ENCODE data around the gene CAV2.
"Not testable (repeated sequence)": the region's sequence is repeated elsewhere in the genome, so short reads cannot be mapped to it uniquely, and the experiment has no call there.

CAV2 gene, protein sequence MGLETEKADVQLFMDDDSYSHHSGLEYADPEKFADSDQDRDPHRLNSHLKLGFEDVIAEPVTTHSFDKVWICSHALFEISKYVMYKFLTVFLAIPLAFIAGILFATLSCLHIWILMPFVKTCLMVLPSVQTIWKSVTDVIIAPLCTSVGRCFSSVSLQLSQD

GRCh38 chr7:116499168-116500077 lies at the start of gene CAV2:
CAV2 (plus strand) TSS chr7:116499738; CDS start chr7:116499782, 44 bp downstream.
- DNase-seq (ENCODE audit: low read depth): no peak

DNA sequence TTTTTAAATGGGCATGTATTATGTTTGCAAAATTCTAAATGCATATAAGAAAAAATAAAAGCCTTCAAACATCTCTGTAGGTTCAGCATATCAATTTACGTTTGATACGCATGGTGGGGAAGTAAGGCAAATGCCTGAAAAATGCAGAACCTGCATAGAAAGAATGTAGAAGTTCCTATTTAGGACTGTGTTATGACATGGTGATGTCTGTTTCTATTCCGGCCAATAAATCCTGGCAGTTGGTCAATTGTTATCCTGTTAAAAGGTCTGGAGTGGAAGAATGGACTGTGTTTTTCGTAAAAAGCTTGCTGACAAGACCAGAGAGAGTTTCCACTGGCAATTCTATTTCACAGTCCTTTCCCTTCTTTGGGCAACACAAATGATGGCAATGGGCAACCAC lies 49.6 kb upstream of the CAV2 start:
- no peak for DNase-seq (ENCODE audit: low read depth)

DNA sequence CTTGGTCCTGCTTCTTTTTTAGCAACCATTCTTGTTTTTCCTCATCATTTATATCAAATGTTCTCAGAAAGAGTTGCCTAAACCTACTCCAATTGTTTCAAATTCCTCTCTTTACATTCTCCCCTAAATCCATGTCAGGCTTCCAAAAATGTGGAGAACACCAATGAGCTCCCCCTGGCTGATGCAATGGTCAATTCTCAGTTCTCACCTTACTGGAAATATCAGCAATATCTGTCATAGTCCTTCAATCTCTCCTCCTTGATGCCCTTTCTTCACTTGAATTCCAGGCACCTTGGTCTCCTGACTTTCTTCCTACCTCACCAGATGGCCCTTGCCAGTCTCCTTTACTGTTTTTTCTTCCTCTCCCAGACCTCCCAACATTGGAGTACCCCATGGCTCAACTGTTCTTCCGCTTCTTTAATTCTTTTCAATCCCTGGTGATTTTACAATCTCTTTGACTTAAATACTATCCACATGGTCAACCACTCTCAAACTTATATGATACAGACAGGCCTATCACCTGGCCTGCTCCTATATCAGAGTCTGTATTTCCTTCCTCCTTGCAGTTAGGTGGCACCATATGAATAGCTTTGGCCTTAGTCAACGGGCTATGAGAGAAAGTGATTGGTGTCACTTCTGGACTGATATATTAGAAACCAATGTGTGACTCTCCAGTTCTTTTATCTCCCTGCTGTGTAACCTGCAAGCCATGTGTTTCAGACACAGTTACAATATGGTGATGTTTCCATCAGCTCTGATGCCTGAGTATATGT lies 47.4 kb upstream of the CAV2 start:
- no peak for DNase-seq (ENCODE audit: low read depth)

DNA sequence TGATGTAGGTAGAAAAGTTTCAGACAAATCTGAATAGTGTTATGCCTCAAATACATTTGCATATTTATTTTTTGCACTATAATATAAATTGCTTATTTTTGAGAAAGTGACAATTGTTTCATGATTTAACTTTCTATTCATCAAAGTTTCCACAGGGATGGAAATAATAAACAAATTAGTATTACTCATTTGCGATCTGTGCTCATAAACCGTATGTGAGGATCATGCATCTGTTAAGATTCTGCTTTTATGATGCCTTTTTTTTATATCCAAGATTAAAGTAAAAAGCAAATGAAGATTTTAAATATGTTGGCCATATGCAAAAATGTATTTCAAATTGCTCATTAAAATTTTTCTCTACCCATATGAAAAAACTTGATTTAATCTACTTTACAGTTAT lies 45.2 kb upstream of the CAV2 start:
- no peak for DNase-seq (ENCODE audit: low read depth)

DNA sequence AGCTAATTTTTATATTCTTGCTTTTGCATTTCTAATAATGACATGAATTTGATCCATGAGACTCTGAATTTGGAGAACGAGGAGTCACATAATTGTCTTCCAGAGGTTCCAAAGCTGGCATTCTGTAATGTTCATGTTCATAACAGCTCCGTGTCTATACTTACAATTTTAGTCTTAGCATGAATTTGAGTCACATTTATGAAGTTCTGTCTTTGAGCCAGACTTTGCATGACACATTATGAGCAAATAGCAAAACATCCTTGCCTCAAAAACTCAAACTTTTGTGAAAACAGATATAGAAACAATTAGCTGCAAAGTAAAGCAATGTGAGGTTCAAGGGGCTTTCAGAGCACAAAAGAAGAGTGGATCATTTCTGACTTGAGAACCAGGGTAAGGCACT lies 44.5 kb upstream of the CAV2 start:
- no peak for DNase-seq (ENCODE audit: low read depth)

DNA sequence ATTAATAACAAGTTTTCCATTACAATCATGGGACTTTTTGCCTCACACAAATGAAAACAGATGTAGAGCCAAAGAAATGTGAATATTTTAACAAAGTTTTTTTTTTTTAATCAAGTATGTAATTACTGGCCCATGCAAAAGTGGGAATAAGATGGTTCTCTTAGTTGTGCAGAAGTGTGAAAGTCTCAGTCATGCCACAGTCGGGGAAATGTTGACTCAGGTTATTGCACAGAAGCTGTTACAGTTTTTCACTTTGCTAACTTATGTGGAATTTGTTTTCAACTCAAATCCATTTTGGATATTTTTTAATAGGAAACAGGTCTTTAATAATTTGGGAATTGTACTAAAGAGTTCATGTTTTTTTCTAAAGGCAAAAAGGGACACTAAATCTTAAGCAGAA lies 44.0 kb upstream of the CAV2 start:
- DNase-seq (ENCODE audit: low read depth): no peak

GRCh38 chr7:116461500-116461899 lies 38.0 kb upstream of the CAV2 start:
- DNase-seq (ENCODE audit: low read depth): no peak

DNA sequence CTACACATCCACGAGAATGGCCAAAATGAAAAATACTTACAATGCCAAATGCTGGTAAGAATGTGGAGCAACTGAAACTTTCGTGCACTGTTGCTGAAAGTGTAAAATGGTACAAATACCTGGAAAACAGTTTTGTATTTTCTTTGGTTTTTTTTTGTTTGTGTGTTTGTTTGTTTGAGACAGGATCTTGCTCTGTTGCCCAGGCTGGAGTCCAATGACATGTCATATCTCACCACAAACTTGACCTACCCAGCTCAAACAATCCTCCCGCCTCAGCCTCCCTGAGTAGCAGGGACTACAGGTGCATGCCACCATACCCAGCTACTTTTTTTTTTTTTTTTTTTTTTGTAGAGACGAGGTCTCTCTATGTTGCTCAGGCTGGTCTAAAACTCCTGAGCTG lies 35.6 kb upstream of the CAV2 start:
- DNase-seq (ENCODE audit: low read depth): no peak

DNA sequence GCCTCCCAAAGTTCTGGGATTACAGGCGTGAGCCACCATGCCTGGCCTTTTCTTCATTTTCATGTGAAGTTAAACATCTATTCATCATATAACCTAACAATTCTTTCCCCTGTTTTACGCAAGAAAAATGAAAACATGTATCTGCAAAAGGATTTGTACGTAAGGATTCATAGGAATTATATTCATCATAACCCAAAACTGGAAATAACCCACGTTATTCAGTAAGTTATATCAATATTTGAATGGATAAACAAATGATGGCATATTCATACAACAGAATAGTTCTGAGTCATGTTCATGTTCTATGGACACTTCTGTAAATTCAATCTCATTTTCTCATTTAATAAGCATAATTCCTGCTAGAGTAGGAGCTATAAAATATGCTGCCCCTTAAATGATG lies 35.2 kb upstream of the CAV2 start:
- no peak for DNase-seq (ENCODE audit: low read depth)

DNA sequence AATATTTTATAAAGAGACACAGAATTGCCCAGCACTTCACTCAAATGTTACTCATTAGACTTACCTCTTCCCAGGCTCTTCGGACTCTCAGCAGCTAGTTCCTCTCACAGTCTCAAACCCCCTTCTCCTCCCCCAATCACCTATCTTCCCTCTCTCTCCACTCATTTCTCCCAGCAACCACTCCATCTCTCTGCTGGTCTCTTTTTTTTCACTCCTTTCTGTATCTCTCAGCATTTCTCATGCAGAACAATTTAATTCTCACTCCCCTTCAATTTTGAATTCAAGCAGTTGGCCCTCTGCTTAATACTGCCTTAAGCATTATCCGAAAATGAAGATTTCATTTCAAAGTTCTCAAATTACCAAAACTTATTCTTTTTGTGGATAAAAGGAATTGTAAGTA lies 34.4 kb upstream of the CAV2 start:
- DNase-seq (ENCODE audit: low read depth): no peak

- DNase-seq (ENCODE audit: low read depth): no peak
Measured at GRCh38 chr7:116468534-116468933, 31.0 kb upstream of the CAV2 start.

DNA sequence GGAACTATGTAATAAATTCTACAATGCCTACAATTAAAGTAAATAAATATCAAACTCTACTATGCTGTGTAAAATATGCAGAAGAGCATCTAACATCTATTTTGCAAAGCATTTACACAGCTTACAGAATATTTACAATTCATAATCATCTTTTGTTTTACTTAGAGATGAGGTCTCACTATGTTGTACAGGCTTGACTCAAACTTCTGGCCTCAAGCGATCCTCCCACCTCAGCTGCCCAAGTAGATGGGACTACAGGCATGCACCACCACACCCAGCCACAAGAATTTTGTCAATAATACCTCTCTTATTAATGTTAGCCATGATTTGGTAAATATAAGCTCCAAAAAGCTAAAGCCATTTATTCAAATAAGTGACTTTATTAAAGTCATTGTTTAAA lies 21.9 kb upstream of the CAV2 start:
- DNase-seq (ENCODE audit: low read depth): no peak

DNA sequence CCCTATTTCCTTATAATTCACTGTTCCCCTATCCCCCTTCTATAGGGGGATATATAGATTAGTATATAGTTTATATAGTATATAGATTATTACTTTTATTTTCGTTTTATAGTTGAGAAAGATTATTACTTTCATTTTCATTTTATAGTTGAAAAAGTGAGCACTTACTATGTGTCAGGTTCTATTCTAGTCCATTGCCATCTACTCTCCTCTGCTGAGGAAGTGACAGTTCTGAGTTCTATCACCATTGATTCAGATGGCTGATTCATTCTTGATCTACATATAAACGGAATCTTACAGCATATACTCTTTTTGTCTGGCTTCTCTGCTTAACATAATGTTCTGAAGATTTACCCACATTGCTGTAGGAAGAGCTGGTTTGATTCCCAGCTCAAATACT lies 20.7 kb upstream of the CAV2 start:
- no peak for DNase-seq (ENCODE audit: low read depth)

DNA sequence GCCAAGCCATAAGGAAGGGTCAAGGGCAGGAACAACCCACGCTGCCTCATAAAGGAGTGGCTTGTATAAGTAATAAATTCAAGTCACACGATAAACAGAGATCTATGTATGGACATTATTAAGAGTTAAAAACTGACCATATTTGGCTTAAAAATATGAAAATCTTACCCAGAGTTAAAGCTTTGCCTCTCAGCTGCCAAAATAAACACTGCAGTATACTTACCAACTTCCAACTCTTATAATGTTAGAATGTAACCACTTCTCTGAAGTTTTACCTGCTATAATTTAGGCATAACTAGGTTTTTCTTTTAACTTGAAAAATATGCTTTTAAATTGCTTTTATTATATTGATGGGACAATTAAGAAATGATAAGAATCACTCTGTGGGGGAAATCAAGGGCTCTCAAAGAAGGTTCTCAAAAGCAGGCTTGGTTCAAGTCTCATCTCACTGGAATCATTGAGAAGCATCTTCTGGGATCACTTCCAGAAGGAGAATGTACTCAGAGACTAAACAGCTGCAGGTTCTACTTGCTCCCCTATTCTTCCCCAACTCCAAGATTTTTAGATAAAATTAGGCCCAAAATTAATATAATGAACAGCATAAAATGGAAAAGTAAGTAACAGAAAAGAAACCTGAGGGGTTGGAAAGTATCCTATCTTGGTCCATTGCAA lies 16.1 kb upstream of the CAV2 start:
- no peak for DNase-seq (ENCODE audit: low read depth)

DNA sequence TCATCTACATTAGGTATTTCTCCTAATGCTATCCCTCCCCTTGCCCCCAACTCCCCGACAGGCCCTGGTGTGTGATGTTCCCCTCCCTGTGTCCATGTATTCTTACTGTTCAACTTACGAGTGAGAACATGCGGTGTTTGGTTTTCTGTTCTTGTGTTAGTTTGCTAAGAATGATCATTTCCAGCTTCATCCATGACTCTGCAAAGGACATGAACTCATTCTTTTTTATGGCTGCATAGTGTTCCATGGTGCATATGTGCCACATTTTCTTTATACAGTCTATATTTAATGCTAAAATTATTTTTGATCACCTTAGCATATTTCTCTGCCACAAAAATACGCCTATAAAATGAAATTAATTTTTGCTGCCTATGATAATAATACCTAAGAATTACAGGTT lies 15.1 kb upstream of the CAV2 start:
- DNase-seq (ENCODE audit: low read depth): not testable (repeated sequence)

GRCh38 chr7:116487907-116488521 lies 11.5 kb upstream of the CAV2 start:
- DNase-seq (ENCODE audit: low read depth): no peak

DNA sequence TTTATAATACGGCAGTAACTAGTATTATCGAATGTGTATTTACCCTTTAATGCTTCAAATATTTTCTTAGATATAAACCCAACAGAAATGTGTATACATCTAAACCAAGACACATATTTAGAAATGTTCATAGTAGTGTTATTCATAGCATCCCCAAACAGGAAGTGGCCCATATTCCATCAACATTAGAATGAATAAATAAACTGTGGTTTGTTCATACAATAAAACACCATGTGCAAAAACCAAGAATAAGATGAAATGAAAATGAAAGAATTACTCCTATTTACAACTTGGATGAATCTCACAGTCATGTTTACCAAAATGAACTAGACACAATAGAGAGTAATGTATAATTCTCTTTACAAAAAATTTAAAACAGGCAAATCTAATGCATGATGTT lies 9.2 kb upstream of the CAV2 start:
- DNase-seq (ENCODE audit: low read depth): no peak

DNA sequence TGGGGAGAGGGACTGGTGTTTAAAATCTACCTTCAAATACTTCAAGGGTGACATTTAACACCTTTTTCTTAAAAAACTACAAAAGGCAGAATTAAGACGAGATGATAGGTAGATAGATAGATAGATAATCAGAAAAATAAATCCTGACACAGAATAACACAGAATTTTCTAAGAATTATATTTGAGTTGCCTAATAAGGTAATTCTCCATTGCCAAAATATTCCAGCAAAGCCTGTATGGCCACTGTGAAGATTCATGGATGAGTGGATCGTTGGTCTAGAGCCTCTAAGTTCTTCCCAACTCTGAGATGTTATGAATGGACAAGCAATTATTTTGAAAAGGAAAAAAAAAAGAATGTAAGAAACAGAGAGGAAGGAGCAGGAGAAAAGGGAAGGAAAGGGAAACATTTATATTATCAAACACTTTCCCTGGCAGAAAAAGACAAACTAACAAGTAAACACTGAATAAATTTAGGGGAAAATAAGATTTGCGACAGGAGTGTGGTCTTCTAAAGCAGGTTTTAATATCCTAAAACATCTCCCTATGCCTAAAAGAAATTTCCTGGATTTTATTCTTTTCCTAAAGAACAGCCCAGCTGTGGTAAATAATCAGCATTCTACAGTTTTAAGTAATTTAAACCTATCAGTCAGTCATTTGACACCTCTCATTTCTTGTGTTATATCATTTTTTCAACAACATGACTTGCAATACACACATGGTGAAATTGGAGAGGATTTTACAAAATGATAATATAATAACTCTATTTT lies 7.5 kb upstream of the CAV2 start:
- no peak for DNase-seq (ENCODE audit: low read depth)

DNA sequence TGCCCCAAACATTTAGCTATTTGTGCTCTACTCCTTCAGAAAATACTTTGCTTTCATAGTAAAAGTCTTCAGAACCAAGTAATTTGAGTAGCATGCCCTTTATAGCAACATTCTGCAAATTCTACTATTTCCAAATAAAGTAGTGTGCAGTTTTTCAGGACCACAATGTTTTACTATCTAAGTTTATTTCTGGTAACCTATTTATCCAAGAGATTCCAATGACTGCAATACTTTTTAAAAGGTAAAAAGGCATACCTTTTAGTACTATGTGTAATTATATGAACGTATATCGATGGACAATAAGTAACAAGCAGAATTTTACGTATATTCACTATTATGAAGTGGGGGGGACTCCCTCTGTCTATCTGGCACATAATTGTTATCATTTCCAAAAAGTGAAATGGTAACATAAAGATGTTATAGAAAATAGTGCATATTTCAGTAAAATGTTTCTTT lies 6.9 kb upstream of the CAV2 start:
- no peak for DNase-seq (ENCODE audit: low read depth)

GRCh38 chr7:116493449-116493848 lies 6.1 kb upstream of the CAV2 start:
- DNase-seq (ENCODE audit: low read depth): no peak

DNA sequence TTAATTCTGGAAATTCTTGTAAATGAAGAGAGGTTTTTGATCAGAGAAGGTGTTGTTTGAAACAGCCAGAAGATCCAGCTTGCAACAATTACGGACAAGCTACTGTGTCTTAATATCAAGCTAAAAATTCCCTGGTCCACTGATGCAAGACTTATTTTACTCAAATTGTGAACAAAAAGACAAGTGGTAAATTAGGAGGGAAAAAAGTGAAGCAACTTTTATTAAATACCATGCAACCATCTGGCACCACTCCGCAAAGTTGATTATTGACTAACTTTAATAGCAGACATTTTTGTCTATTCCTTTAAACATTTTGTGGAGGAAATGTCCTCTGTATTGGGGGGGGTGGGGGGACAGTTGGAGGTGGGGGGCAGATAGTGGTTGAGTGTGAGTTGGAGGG lies 5.1 kb upstream of the CAV2 start:
- DNase-seq (ENCODE audit: low read depth): no peak

All from activated gamma-delta T cell treated with anti-CD3 and anti-CD28 coated beads, Interleukin-2, amount 50 U/mL, for 16 hours (primary cell).